Ishikawa (cell line): ENCODE results near the gene SHH.

Experiments
- CEBPB ChIP-seq: IDR thresholded peaks from 2 replicates; pipeline ENCODE4 v1.6.1; 2012
- RAD21 ChIP-seq: IDR thresholded peaks from 2 replicates; pipeline ENCODE4 v1.6.1; 2012; ENCODE audit warnings: low read depth
- TAF1 ChIP-seq: IDR thresholded peaks from 2 replicates; pipeline ENCODE4 v1.6.1; 2012; ENCODE audit warnings: low read depth, mild to moderate bottlenecking
- ZBTB7A ChIP-seq: IDR thresholded peaks from 2 replicates; pipeline ENCODE4 v1.6.1; 2012; ENCODE audit warnings: low read depth

DNA sequence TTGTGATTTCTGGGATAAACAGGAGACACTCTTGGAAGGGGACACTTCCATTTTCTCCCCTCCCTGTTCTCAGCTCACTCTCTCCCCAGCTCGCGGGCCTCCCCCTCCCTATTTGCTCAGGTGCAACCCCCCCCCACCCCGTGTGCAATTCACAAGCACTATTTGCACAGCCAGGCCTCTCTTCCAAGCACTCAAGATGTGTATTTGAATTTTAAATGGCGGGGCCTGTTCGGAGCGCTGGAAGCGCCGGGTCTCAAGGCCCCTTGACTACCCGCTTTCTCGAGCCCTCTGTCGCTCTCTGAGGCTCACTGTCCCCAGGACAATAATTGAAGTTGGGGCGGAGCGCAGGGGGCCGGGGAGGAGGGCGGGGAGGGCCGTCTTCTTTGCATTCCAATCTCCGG is 7.8 kb downstream of the SHH start:
- TF ChIP-seq RAD21 (no peak), ZBTB7A (no peak), CEBPB (no peak), TAF1 (no peak)
